ENCODE results near the gene VCL.

VCL gene

GRCh38 chr10:74096777-74097176 is 98.9 kb downstream of the VCL start:
- H3K27me3 ChIP-seq (replicated peaks in 2 of 5; ENCODE audit: control insufficient read depth in 4 of 5, insufficient read depth in 5 of 5, low read length in 4 of 5) = no peaks in the 10 kb centered on the region
- H3K4me1 ChIP-seq (ENCODE audit: control extremely low read depth in 1 of 4, control insufficient read depth in 4 of 4, insufficient read depth in 4 of 4, low read length in 3 of 4) = no peaks in the 10 kb centered on the region
- WGBS (ENCODE audit: insufficient coverage) = 100% methylated on average over 1 of the region's 2 CpGs
- ChIA-PET POLR2A (no interaction called here), CTCF (interaction anchor here (0.9 to 1.4 kb wide), 2 partner anchors 20 to 217 kb away, joined by 3 read pairs; no protein-coding TSS in a partner anchor)
- DNase-seq = no peak
- H3K27ac ChIP-seq (ENCODE audit: insufficient read depth in 1 of 2, low read depth in 1 of 2, low read length in 2 of 2, poor library complexity in 1 of 2, severe bottlenecking in 2 of 2) = no peak overlapping the region
- no peak overlapping the region for H3K4me3 ChIP-seq (ENCODE audit: control insufficient read depth in 1 of 7, extremely low read depth in 1 of 7, insufficient read depth in 4 of 7, low read depth in 2 of 7, low read length in 6 of 7)
- H3K9me3 ChIP-seq (ENCODE audit: control extremely low read depth in 1 of 5, control insufficient read depth in 4 of 5, insufficient read depth in 2 of 5, low read depth in 1 of 5, low read length in 4 of 5) = no peaks in the 10 kb centered on the region
- peaks cover 14 to 74% (median 52%) of the 10 kb centered on the region in 4 experiments for H3K36me3 ChIP-seq (ENCODE audit: control insufficient read depth in 4 of 4, insufficient read depth in 4 of 4, low read length in 3 of 4)

GRCh38 chr10:74097776-74098175 is 99.9 kb downstream of the VCL start:
- no peak overlapping the region for H3K4me3 ChIP-seq (ENCODE audit: control insufficient read depth in 1 of 7, extremely low read depth in 1 of 7, insufficient read depth in 4 of 7, low read depth in 2 of 7, low read length in 6 of 7)
- no peaks in the 10 kb centered on the region for H3K27me3 ChIP-seq (replicated peaks in 2 of 5; ENCODE audit: control insufficient read depth in 4 of 5, insufficient read depth in 5 of 5, low read length in 4 of 5)
- peaks cover 12 to 69% (median 46%) of the 10 kb centered on the region in 4 experiments for H3K36me3 ChIP-seq (ENCODE audit: control insufficient read depth in 4 of 4, insufficient read depth in 4 of 4, low read length in 3 of 4)
- no peak overlapping the region for H3K27ac ChIP-seq (ENCODE audit: insufficient read depth in 1 of 2, low read depth in 1 of 2, low read length in 2 of 2, poor library complexity in 1 of 2, severe bottlenecking in 2 of 2)
- WGBS (ENCODE audit: insufficient coverage) = 97% methylated on average over 5 of the region's 9 CpGs
- ChIA-PET CTCF (interaction anchor here (0.9 to 1.7 kb wide), 3 partner anchors 9 to 105 kb away, joined by 3 to 6 read pairs (median 3); no protein-coding TSS in a partner anchor), POLR2A (no interaction called here)
- H3K9me3 ChIP-seq (ENCODE audit: control extremely low read depth in 1 of 5, control insufficient read depth in 4 of 5, insufficient read depth in 2 of 5, low read depth in 1 of 5, low read length in 4 of 5) = no peaks in the 10 kb centered on the region
- DNase-seq = no peak
- no peaks in the 10 kb centered on the region for H3K4me1 ChIP-seq (ENCODE audit: control extremely low read depth in 1 of 4, control insufficient read depth in 4 of 4, insufficient read depth in 4 of 4, low read length in 3 of 4)

GRCh38 chr10:74099420-74099819 is 101.5 kb downstream of the VCL start:
- Histone ChIP-seq H3K9me3 (ENCODE audit: control extremely low read depth in 1 of 5, control insufficient read depth in 4 of 5, insufficient read depth in 2 of 5, low read depth in 1 of 5, low read length in 4 of 5) (no peaks in the 10 kb centered on the region), H3K4me3 (ENCODE audit: control insufficient read depth in 1 of 7, extremely low read depth in 1 of 7, insufficient read depth in 4 of 7, low read depth in 2 of 7, low read length in 6 of 7) (no peak overlapping the region), H3K27ac (ENCODE audit: insufficient read depth in 1 of 2, low read depth in 1 of 2, low read length in 2 of 2, poor library complexity in 1 of 2, severe bottlenecking in 2 of 2) (no peak overlapping the region), H3K36me3 (ENCODE audit: control insufficient read depth in 4 of 4, insufficient read depth in 4 of 4, low read length in 3 of 4) (peaks cover 11 to 71% (median 47%) of the 10 kb centered on the region in 4 experiments), H3K4me1 (ENCODE audit: control extremely low read depth in 1 of 4, control insufficient read depth in 4 of 4, insufficient read depth in 4 of 4, low read length in 3 of 4) (no peaks in the 10 kb centered on the region), H3K27me3 (replicated peaks in 2 of 5; ENCODE audit: control insufficient read depth in 4 of 5, insufficient read depth in 5 of 5, low read length in 4 of 5) (no peaks in the 10 kb centered on the region)
- no peak for DNase-seq
- 90% methylated on average over 2 of the region's 3 CpGs for WGBS (ENCODE audit: insufficient coverage)
- CTCF ChIA-PET = interaction anchor here (0.9 to 2.1 kb wide), 7 partner anchors 9 to 219 kb away, joined by 3 to 7 read pairs (median 4); no protein-coding TSS in a partner anchor
- POLR2A ChIA-PET = no interaction called here

- ChIA-PET CTCF (interaction anchor here (0.8 to 2.1 kb wide), 7 partner anchors 9 to 135 kb away, joined by 3 to 7 read pairs (median 3); no protein-coding TSS in a partner anchor), POLR2A (no interaction called here)
- no peaks in the 10 kb centered on the region for H3K9me3 ChIP-seq (ENCODE audit: control extremely low read depth in 1 of 5, control insufficient read depth in 4 of 5, insufficient read depth in 2 of 5, low read depth in 1 of 5, low read length in 4 of 5)
- H3K36me3 ChIP-seq (ENCODE audit: control insufficient read depth in 4 of 4, insufficient read depth in 4 of 4, low read length in 3 of 4) = peaks cover 11 to 72% (median 49%) of the 10 kb centered on the region in 4 experiments
- no peak overlapping the region for H3K4me3 ChIP-seq (ENCODE audit: control insufficient read depth in 1 of 7, extremely low read depth in 1 of 7, insufficient read depth in 4 of 7, low read depth in 2 of 7, low read length in 6 of 7)
- no peak overlapping the region for H3K27ac ChIP-seq (ENCODE audit: insufficient read depth in 1 of 2, low read depth in 1 of 2, low read length in 2 of 2, poor library complexity in 1 of 2, severe bottlenecking in 2 of 2)
- no peaks in the 10 kb centered on the region for H3K4me1 ChIP-seq (ENCODE audit: control extremely low read depth in 1 of 4, control insufficient read depth in 4 of 4, insufficient read depth in 4 of 4, low read length in 3 of 4)
- DNase-seq = no peak
- 100% methylated on average over 2 of the region's 3 CpGs for WGBS (ENCODE audit: insufficient coverage)
- H3K27me3 ChIP-seq (replicated peaks in 2 of 5; ENCODE audit: control insufficient read depth in 4 of 5, insufficient read depth in 5 of 5, low read length in 4 of 5) = no peaks in the 10 kb centered on the region
Observed at GRCh38 chr10:74099836-74100235, 101.9 kb downstream of the VCL start.

- H3K27me3 ChIP-seq (replicated peaks in 2 of 5; ENCODE audit: control insufficient read depth in 4 of 5, insufficient read depth in 5 of 5, low read length in 4 of 5) = no peaks in the 10 kb centered on the region
- H3K36me3 ChIP-seq (ENCODE audit: control insufficient read depth in 4 of 4, insufficient read depth in 4 of 4, low read length in 3 of 4) = peaks cover 11 to 72% (median 53%) of the 10 kb centered on the region in 4 experiments
- WGBS (ENCODE audit: insufficient coverage) = 95% methylated on average over 7 of the region's 11 CpGs
- H3K4me3 ChIP-seq (ENCODE audit: control insufficient read depth in 1 of 7, extremely low read depth in 1 of 7, insufficient read depth in 4 of 7, low read depth in 2 of 7, low read length in 6 of 7) = no peak overlapping the region
- CTCF ChIA-PET = interaction anchor here (0.8 to 2.6 kb wide), 8 partner anchors 10 to 224 kb away, joined by 3 to 9 read pairs (median 4); no protein-coding TSS in a partner anchor
- DNase-seq = peak; percentile 22 to 39 (median 36)
- no peak overlapping the region for H3K27ac ChIP-seq (ENCODE audit: insufficient read depth in 1 of 2, low read depth in 1 of 2, low read length in 2 of 2, poor library complexity in 1 of 2, severe bottlenecking in 2 of 2)
- POLR2A ChIA-PET = no interaction called here
- no peaks in the 10 kb centered on the region for H3K4me1 ChIP-seq (ENCODE audit: control extremely low read depth in 1 of 4, control insufficient read depth in 4 of 4, insufficient read depth in 4 of 4, low read length in 3 of 4)
- no peaks in the 10 kb centered on the region for H3K9me3 ChIP-seq (ENCODE audit: control extremely low read depth in 1 of 5, control insufficient read depth in 4 of 5, insufficient read depth in 2 of 5, low read depth in 1 of 5, low read length in 4 of 5)
Observed at GRCh38 chr10:74103560-74104258, 105.8 kb downstream of the VCL start.

- no peak for DNase-seq
- Histone ChIP-seq H3K9me3 (ENCODE audit: control extremely low read depth in 1 of 5, control insufficient read depth in 4 of 5, insufficient read depth in 2 of 5, low read depth in 1 of 5, low read length in 4 of 5) (no peaks in the 10 kb centered on the region), H3K4me3 (ENCODE audit: control insufficient read depth in 1 of 7, extremely low read depth in 1 of 7, insufficient read depth in 4 of 7, low read depth in 2 of 7, low read length in 6 of 7) (no peak overlapping the region), H3K36me3 (ENCODE audit: control insufficient read depth in 4 of 4, insufficient read depth in 4 of 4, low read length in 3 of 4) (peaks cover 14 to 73% (median 54%) of the 10 kb centered on the region in 4 experiments), H3K4me1 (ENCODE audit: control extremely low read depth in 1 of 4, control insufficient read depth in 4 of 4, insufficient read depth in 4 of 4, low read length in 3 of 4) (no peaks in the 10 kb centered on the region), H3K27ac (ENCODE audit: insufficient read depth in 1 of 2, low read depth in 1 of 2, low read length in 2 of 2, poor library complexity in 1 of 2, severe bottlenecking in 2 of 2) (no peak overlapping the region), H3K27me3 (replicated peaks in 2 of 5; ENCODE audit: control insufficient read depth in 4 of 5, insufficient read depth in 5 of 5, low read length in 4 of 5) (no peaks in the 10 kb centered on the region)
- POLR2A ChIA-PET = no interaction called here
- CTCF ChIA-PET = interaction anchor here (0.9 to 2.6 kb wide), 5 partner anchors 10 to 224 kb away, joined by 3 to 8 read pairs (median 5); no protein-coding TSS in a partner anchor
- 95% methylated on average over 4 of the region's 5 CpGs for WGBS (ENCODE audit: insufficient coverage)
Observed at GRCh38 chr10:74104480-74104879, 106.6 kb downstream of the VCL start.

- 89% methylated on average over 8 of the region's 8 CpGs for WGBS (ENCODE audit: insufficient coverage)
- no peaks in the 10 kb centered on the region for H3K9me3 ChIP-seq (ENCODE audit: control extremely low read depth in 1 of 5, control insufficient read depth in 4 of 5, insufficient read depth in 2 of 5, low read depth in 1 of 5, low read length in 4 of 5)
- H3K27me3 ChIP-seq (replicated peaks in 2 of 5; ENCODE audit: control insufficient read depth in 4 of 5, insufficient read depth in 5 of 5, low read length in 4 of 5) = no peaks in the 10 kb centered on the region
- H3K4me1 ChIP-seq (ENCODE audit: control extremely low read depth in 1 of 4, control insufficient read depth in 4 of 4, insufficient read depth in 4 of 4, low read length in 3 of 4) = no peaks in the 10 kb centered on the region
- ChIA-PET CTCF (interaction anchor here (0.9 to 2.6 kb wide), 5 partner anchors 13 to 225 kb away, joined by 3 to 8 read pairs (median 3); no protein-coding TSS in a partner anchor), POLR2A (no interaction called here)
- H3K27ac ChIP-seq (ENCODE audit: insufficient read depth in 1 of 2, low read depth in 1 of 2, low read length in 2 of 2, poor library complexity in 1 of 2, severe bottlenecking in 2 of 2) = no peak overlapping the region
- H3K36me3 ChIP-seq (ENCODE audit: control insufficient read depth in 4 of 4, insufficient read depth in 4 of 4, low read length in 3 of 4) = peaks cover 16 to 73% (median 53%) of the 10 kb centered on the region in 4 experiments
- DNase-seq = no peak
- no peak overlapping the region for H3K4me3 ChIP-seq (ENCODE audit: control insufficient read depth in 1 of 7, extremely low read depth in 1 of 7, insufficient read depth in 4 of 7, low read depth in 2 of 7, low read length in 6 of 7)
Observed at GRCh38 chr10:74104996-74105395, 107.1 kb downstream of the VCL start.
